Neural cell (in vitro differentiated cells): ENCODE data around the gene CNTNAP5.

Source experiments
- CTCF ChIP-seq: fragments of 450-650 bp; IDR thresholded peaks from 2 replicates; pipeline ENCODE4 v1.5.1; 2014; ENCODE audit warnings: antibody characterized with exemption, mild to moderate bottlenecking, moderate library complexity; ENCODE audit not compliant: poor library complexity, severe bottlenecking
- EP300 ChIP-seq: fragments of 450-650 bp; conservative IDR thresholded peaks from 2 replicates; pipeline ENCODE4 v1.6.1; 2014; ENCODE audit warnings: antibody characterized with exemption, mild to moderate bottlenecking, moderate library complexity; ENCODE audit not compliant: poor library complexity, severe bottlenecking
- EZH2 ChIP-seq: fragments of 200-600, 300-800 bp; shearing (Covaris generic), sonication (generic); IDR thresholded peaks from 2 replicates; pipeline ENCODE4 v1.6.1; 2014; ENCODE audit warnings: antibody characterized with exemption, low read length, borderline replicate concordance, mild to moderate bottlenecking; ENCODE audit not compliant: insufficient read depth, poor library complexity, severe bottlenecking
- MXI1 ChIP-seq: fragments of 450-650 bp; conservative IDR thresholded peaks from 2 replicates; pipeline ENCODE4 v1.6.1; 2014; ENCODE audit warnings: antibody characterized with exemption, mild to moderate bottlenecking; ENCODE audit not compliant: poor library complexity, severe bottlenecking
- POLR2AphosphoS5 ChIP-seq: IDR thresholded peaks from 2 replicates; pipeline ENCODE4 v1.6.1; 2012
- RAD21 ChIP-seq: fragments of 450-650 bp; conservative IDR thresholded peaks from 2 replicates; pipeline ENCODE4 v1.6.1; 2014; ENCODE audit warnings: antibody characterized with exemption, mild to moderate bottlenecking, moderate library complexity
- REST ChIP-seq: IDR thresholded peaks from 2 replicates; pipeline ENCODE4 v1.6.1; 2012; ENCODE audit warnings: borderline replicate concordance
- TAF1 ChIP-seq: IDR thresholded peaks from 2 replicates; pipeline ENCODE4 v1.6.1; 2012; ENCODE audit warnings: low read depth

GRCh38 chr2:124320051-124320688, 295.1 kb downstream of the CNTNAP5 start:
- peak; percentile 79 for TF ChIP-seq POLR2AphosphoS5
- TF ChIP-seq CTCF = no peak
- TF ChIP-seq EZH2 = no peak
- TF ChIP-seq RAD21 = no peak
- no peak for TF ChIP-seq MXI1
- no peak for TF ChIP-seq TAF1
- TF ChIP-seq EP300 = peak; percentile 63
- no peak for TF ChIP-seq REST
